Effector CD8-positive, alpha-beta T cell (primary cell): ENCODE measurements around the gene MPZL2.

Experiments
- DNase-seq: peaks from one replicate; lab custom pipeline; 2025; lab: John Stamatoyannopoulos, UW

The MPZL2 gene

DNA sequence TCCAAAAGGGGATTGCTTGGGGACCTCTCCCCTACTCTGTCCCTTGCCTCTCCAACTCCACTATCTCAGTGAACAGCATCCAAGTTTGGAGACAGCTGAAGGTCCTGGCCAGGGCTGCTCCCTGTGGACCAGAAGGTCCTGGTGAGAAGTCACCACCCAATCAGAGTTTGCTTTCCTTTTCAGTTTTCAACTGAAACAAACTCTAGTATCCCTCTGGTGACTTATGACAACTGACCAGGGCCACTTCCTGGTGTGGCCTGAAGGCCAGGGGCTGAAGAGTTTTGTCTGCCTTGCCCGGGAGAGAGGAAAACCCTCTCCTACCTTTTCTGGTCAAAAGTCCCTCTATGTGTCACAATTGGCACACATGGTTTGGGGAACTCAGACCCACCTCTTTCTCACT is 44.4 kb downstream of the MPZL2 start:
- DNase-seq: no peak

- DNase-seq: no peak
Observed at GRCh38 chr11:118219244-118219643, 44.9 kb downstream of the MPZL2 start.

GRCh38 chr11:118217575-118217974 is 46.5 kb downstream of the MPZL2 start:
- no peak for DNase-seq

DNA sequence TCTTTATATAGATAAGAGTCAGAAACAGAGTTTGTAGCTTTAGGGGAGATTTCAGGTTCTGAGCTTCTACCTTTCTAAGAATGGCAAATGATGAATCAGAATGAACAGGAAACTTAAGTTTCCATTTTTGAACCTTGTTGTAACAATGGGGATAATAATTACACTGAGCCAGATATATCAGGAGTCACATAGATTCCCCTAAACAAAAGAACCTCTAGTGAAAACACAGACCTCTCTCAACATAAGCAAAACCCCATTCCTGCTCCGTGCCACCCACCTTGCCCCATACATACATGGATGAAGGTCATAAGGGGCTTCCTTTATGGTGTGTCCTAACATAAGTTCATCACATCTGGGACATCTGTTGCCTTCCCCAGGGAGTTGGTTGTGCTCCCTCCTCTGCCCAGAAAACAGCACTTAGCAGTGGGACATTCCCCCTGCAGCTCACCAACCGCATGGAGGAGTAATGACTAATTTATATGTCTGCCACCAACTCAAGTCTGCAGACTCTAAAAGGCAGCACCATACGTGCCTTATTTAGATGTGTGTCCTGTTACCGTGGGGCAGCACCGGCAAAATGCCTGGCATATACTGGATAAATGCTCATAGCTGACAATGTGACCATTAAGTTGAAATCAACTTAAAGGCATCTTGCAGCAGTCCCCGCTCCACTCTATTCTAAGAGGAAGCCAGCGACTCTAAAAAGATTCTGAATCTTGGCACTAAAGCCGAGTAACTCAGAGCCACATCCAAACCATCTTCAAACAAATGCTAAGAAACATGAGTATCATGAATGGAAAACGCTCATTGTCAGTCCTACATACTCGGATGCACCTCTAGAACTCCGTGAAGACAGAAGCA is 47.2 kb downstream of the MPZL2 start:
- DNase-seq: no peak

- DNase-seq: no peak
Observed at GRCh38 chr11:118215765-118216164, 48.3 kb downstream of the MPZL2 start.

DNA sequence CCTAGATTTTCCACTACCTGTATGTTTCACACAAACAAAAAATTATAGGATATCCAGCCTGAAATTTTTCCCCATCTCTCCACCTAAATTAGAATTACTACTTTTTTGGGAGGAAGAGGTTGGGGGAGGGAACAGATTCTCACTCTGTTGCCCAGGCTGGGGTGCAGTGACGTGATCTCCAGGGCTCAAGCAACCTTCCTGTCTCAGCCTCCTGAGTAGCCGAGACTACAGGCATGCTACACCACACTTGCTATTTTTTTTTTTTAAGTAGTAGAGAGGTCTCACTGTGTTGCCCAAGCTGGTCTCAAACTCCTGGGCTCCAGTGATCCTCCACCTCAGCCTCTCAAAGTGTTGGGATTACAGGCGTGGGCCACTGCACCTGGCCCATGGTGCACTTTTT is 48.8 kb downstream of the MPZL2 start:
- no peak for DNase-seq

DNA sequence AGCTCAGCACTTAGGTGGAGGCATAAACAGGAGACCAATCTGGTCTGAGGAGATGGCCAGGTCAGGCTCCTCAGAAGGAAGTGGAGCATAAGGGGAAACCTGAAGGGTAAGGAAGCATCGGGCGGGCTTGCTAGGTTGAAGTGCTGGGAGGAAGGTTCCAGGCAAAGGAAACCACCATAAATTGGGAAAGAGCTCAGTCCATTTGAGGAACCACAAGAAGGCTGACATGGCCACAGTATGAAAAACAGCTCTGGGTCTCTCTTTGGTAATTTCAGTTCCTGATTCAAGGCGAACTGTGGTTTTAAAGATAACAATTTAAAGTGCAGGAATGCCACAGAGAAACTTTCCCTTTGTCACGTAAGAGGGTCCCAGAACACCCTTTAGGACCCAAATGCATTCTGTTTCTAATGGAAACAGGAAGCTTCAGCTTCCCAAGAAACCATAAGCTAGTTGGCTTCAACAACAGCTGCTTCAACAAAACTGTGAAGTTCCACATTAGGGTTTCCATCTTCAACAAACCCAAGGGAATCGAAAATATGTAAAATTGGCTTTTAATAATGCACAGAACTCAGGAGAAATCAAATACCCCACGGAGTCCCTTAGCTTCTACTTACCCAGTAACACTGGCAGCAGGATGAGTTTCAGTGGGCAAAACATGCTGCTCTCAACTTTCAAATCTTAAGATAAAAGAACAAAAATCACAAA is 49.7 kb downstream of the MPZL2 start:
- DNase-seq: no peak

DNA sequence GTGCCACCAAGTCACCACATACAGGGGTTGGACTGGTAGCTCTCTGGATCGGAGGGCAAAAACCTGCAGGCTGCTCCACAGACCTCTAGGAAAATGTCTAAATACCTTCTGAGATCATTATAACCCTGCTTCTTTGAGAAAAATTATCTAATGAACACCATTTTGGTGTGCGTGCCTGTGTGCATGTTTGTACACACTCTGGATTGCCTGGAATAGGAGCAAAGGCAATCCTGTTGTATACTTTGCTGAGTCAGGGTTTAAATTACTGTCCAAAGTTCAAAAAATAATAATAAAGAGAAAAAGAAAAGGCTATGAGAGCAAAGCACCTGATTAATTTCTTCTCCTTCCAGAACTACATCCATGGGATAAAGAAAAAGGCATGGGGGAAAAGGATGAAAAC is 50.3 kb downstream of the MPZL2 start:
- DNase-seq: no peak

DNA sequence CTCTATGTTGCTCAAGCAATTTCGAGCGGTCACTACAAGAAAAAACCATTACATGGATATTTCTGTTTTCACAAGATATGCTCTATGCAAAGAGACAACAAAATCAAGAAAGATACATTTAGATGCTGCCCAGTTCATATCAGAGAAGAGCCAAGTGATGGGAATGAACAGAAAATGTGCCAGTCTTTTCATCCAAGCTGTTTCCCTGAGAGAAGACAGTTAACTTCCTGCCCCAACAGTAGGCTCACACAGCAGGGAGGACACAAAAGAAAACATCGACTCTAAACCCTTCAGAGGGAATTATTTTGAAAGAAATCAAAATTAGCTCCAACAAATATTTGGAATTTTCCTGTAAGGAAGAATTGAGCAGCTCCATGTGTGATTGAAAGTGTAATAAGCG is 50.9 kb downstream of the MPZL2 start:
- no peak for DNase-seq

GRCh38 chr11:118212781-118213191 is 51.3 kb downstream of the MPZL2 start:
- DNase-seq: no peak

- DNase-seq: no peak
Observed at GRCh38 chr11:118212131-118212725, 51.9 kb downstream of the MPZL2 start.

GRCh38 chr11:118211006-118211405 is 53.1 kb downstream of the MPZL2 start:
- DNase-seq: no peak

DNA sequence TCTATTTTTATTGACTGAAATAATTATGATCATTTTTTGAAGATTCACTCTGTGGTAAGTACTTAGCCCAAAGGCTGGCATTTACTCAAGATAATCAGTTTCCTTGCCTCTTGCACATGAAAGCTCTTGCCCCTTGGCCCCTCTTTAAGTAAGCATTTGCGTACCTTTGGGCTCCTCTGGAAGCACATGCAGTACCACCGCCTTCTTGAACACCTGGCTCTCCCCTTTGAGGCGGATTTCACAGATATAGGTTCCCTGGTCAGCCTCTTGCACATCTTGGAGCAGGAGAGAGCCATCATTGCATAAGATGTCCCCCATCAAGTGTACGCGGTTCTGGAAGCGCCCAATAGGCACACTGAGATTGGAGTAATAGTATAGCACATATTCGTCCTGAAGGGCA is 53.8 kb downstream of the MPZL2 start:
- no peak for DNase-seq

DNA sequence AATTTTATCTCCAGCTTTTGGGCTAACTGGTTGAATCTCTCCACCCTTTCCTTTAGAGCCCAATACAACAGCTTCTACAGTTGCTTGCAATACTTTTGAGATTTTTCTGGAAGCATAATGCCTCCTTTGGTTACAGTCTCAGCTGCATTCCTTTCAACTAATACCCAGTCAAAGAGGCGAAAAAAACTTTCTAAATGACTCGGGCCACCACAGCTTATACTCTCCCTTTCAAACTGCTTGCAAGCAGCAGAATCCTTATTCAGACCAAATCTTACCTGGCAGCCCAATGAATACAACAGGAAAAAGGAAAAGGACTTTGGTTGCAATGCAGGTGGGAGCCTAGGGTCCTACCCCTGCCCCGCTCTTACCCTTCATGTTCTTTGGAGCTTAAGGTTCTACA is 55.1 kb downstream of the MPZL2 start:
- no peak for DNase-seq

GRCh38 chr11:118207079-118207478 is 57.0 kb downstream of the MPZL2 start:
- no peak for DNase-seq

DNA sequence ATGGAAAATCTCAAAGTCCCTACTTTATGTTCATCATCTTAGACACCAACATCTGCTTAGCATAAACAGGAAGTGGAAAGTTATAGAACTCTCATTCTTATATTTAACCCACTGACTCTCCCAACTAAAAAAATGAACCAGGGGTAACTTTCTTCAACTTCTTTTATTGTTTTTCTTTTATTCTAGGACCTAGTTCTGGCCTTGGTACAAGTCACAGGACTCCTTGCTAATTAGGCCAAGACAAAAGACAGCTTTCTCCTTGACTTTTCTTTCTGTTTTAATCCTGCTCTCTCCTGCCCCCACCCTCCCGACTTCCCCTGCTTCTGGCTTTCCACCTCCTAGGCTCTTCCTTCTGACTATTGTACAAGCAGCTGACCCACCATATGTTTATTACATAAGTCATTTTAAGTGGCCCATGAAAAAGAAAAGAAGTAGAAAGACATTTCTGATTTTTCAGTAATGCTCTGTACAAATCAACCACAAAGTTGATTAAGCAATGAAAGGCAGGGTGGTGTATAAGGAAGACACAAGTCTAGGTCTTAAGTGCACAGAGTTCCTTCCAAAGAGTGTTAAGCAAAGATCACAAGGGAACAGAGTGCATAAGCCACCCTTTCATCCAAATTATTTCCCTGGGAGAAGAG is 57.6 kb downstream of the MPZL2 start:
- DNase-seq: no peak

DNA sequence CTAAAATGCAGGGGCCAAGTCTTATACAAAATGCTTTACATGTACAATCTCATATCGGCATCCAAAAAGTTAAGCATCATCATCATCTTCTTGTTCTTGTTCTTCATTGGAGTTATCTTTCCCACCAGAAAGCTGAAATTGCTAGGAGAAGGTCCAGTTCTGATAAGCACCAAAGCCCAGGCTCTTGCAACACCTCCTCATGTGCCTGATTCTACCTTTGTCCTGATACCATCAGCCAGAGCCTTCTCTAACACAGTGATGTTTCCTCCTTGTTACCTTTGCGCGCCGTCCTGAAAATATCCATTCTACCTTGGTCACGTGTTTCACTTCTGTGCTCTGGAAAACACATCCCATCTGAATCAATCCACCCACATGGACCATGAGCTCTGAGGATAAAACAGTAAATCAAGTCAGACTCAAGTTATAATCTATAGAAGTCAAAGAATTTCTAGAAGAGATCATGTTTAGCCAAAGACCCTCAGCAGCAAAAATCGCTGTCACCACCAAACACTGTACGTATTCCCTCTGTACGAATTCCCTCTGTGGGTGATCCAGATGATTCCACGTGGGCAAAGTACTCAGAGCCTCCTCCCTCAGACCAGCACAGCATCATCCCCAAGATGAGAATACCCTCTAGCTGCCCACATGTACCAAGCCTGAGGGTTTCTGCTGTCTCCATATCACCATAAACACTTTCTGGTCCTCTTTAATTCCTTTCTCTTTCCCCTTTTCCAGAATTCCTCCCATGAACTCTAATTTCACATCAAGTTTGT is 58.3 kb downstream of the MPZL2 start:
- no peak for DNase-seq
